Astrocyte of the spinal cord (primary cell): ENCODE results near the gene TMEM106C.

Experiments used
- DNase-seq: peaks from one replicate; pipeline ENCODE4 v3.0.0; 2011; ENCODE audit warnings: low read depth, low spot score
- H3K4me3 ChIP-seq: 2 replicates; pipeline ENCODE4 v1.5.1; 2011; ENCODE audit warnings: low read depth, mild to moderate bottlenecking, low read length, moderate library complexity
- CTCF ChIP-seq: IDR thresholded peaks from 2 replicates; pipeline ENCODE4 v1.5.1; 2012; ENCODE audit warnings: low read depth, mild to moderate bottlenecking, low read length, inconsistent platforms
- in situ Hi-C: cut with HindIII; loops from 2 replicates; pipeline ENCODE4 v1.10.0; 2017; ENCODE audit warnings: low sequenced_read_pairs

Gene TMEM106C

DNA sequence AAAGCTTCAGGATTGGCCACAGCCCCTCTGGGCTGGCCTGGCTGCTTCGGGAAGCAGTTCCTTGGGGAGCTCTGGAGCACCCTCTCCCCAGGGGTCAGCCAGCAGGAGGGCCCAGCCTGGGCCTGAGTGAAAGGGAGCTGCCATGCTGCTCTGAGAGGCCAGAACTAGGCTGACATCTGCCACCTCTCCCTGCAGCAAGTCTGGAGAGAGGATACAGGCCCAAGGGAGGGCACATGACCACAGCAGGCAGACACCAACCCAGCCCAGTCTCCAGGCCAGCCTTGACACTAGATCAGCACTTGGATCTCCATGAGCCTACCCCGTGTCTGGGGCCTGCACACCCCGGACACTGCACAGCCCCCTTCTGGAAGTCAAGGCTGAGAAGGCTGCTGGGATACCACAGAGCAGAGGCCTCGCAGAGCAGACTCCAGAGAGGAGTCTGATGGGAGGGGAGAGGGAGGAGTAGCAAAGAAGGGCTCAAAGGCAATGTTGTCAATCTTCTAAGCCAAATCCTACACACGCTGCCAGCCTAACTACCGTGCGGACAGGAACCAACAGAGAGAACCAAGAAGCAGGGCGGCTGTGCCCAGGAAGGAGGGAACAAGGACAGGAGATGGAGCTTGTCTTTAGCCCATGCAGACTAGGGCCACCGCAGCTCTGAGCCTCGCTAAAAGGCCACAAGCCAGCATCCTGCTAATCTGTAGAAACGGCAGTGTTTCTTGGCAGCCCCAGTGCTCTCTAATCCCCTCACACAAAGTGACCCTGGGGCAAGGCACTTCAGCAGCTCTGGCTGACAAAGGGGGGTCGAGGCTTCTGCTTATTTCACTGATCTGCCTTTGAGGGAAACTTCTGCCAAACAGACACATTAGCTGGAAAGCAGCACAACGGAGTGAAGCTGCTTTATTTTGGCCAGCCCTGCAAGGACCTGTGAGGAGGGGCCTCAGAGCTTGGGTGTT, 28.0 kb downstream of the TMEM106C start:
- no peak for TF ChIP-seq CTCF
- DNase-seq = no peak
- no peak overlapping the region for H3K4me3 ChIP-seq
- in situ Hi-C loops = no loop called here

- no peak overlapping the region for H3K4me3 ChIP-seq
- in situ Hi-C loops = no loop called here
- TF ChIP-seq CTCF = no peak
- no peak for DNase-seq
Observed at GRCh38 chr12:47992776-47993175, 29.4 kb downstream of the TMEM106C start.

GRCh38 chr12:47993491-47993890, 30.1 kb downstream of the TMEM106C start:
- no peak for DNase-seq
- TF ChIP-seq CTCF = no peak
- no peak overlapping the region for H3K4me3 ChIP-seq
- in situ Hi-C loops = no loop called here

DNA sequence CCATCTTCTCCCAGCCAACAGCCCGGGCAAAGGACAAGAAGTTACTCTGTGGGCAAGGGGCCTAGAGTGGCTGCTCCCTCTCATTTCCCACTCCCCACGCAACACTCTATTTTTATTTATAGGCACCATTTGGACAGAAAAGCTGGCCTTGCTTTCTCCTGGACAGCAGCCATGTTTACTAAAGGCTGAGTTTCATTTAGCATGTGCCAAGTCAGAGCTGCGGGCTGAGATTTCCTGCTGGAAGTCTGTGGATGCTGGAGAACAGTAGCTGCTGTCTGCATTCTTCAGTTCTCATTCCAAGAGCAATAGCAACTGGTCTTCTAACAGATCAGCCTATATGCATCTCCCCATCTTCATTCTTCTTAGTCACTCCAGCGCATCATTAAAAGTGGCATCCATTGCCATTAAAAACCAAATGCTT, 32.6 kb downstream of the TMEM106C start:
- peak; percentile 70 for DNase-seq
- H3K4me3 ChIP-seq = no peak overlapping the region
- in situ Hi-C loops = no loop called here
- no peak for TF ChIP-seq CTCF

- no peak overlapping the region for H3K4me3 ChIP-seq
- TF ChIP-seq CTCF = no peak
- DNase-seq = no peak
- in situ Hi-C loops = no loop called here
Observed at GRCh38 chr12:47997321-47997720, 33.9 kb downstream of the TMEM106C start.

- in situ Hi-C loops = no loop called here
- no peak for DNase-seq
- no peak overlapping the region for H3K4me3 ChIP-seq
- no peak for TF ChIP-seq CTCF
Observed at GRCh38 chr12:47999816-48000215, 36.4 kb downstream of the TMEM106C start.
